H1 (cell line): ENCODE measurements around the gene RASGEF1C. TPM values are rescaled to one million over a fixed set of nuclear protein-coding genes. Genes with fewer than 3 reads are reported as not detected.

Experiments
- BCL11A ChIP-seq, 2 experiments: IDR thresholded peaks; one replicate each; pipeline ENCODE4 v1.6.1; 2011; ENCODE audit warnings: low read depth in 2 of 2, low read length in 2 of 2, mild to moderate bottlenecking in 2 of 2
- CEBPB ChIP-seq: IDR thresholded peaks from 2 replicates; pipeline ENCODE4 v1.6.1; 2012; ENCODE audit warnings: low read depth, low read length
- EP300 ChIP-seq, 2 experiments: IDR thresholded peaks; 1 replicate in 1 of 2; 2 replicates in 1 of 2; pipeline ENCODE4 v1.6.1; 2011 to 2012; ENCODE audit warnings: low read depth in 2 of 2, low read length in 2 of 2, mild to moderate bottlenecking in 2 of 2, borderline replicate concordance in 1 of 2, inconsistent platforms in 1 of 2, moderate library complexity in 1 of 2
- GTF2F1 ChIP-seq: IDR thresholded peaks from 2 replicates; pipeline ENCODE4 v1.6.1; 2012; ENCODE audit warnings: low read depth, low read length, improper control_type of control experiment, borderline replicate concordance
- HDAC6 ChIP-seq: IDR thresholded peaks from one replicate; pipeline ENCODE4 v1.7.1; 2012; ENCODE audit warnings: low read depth, mild to moderate bottlenecking, inconsistent platforms, low read length, moderate library complexity
- RNF2 ChIP-seq: fragments of 200-900, 300-1000 bp; sonication (generic); IDR thresholded peaks from 2 replicates; pipeline ENCODE4 v1.7.1; 2016; ENCODE audit warnings: borderline replicate concordance, low read depth, mild to moderate bottlenecking, antibody characterized with exemption, low read length; ENCODE audit not compliant: poor library complexity, severe bottlenecking; ENCODE audit errors: missing control alignments
- RXRA ChIP-seq: IDR thresholded peaks from 2 replicates; pipeline ENCODE4 v1.6.1; 2011; ENCODE audit warnings: low read depth, mild to moderate bottlenecking, low read length, moderate library complexity; ENCODE audit not compliant: insufficient read depth
- polyA plus RNA-seq, 7 experiments: library from polyadenylated mRNA; depleted of rRNA in 3 of 7; stranded (reverse) in 5 of 7; unstranded in 2 of 7; fragments of >200 nt in 5 of 7; fragments of 200-250 nt in 2 of 7; gene quantifications; 1 replicate in 5 of 7; 2 replicates in 1 of 7; 4 replicates in 1 of 7; pipeline versions ENCODE4 v1.2.1 to v1.2.3, GENCODE V29; 2011 to 2013; ENCODE audit warnings: missing spikeins in 2 of 7, mixed read lengths in 2 of 7
- total RNA-seq: library from RNA; stranded (reverse); fragmentation: NEBNext Ultra II Directional; extraction: Animal tissue kit (Norgen Biotek cat#: 25700); gene quantifications from 2 replicates; pipeline ENCODE4 v1.2.1, GENCODE V29; 2021

The RASGEF1C gene
- total and polyA plus RNA-seq, 2 of the 8 experiments (the other 6 are each of a cell fraction or from before 2014, with no cell fraction given): 0.26 to 0.61 TPM

- TF ChIP-seq GTF2F1: no peak
- no peak for TF ChIP-seq RNF2
- TF ChIP-seq EP300 (IDR thresholded peaks at IDR 0.05; ENCODE audit: borderline replicate concordance in 1 of 2, low read depth in 2 of 2, low read length in 2 of 2): no peak
- TF ChIP-seq CEBPB: no peak
- no peak for TF ChIP-seq RXRA
- no peak for TF ChIP-seq BCL11A (IDR thresholded peaks at IDR 0.05; ENCODE audit: low read depth in 2 of 2, low read length in 2 of 2)
- no peak for TF ChIP-seq HDAC6
Measured at GRCh38 chr5:180128671-180129261, 80.2 kb downstream of the RASGEF1C start (continued).
